Activated naive CD8-positive, alpha-beta T cell treated with anti-CD3 and anti-CD28 coated beads for 36 hours (primary cell): ENCODE data around the gene GRM5. TPM values are rescaled to one million over a fixed set of nuclear protein-coding genes. Genes with fewer than 3 reads are reported as not detected.
"Not testable (repeated sequence)": the region's sequence is repeated elsewhere in the genome, so short reads cannot be mapped to it uniquely, and the experiment has no call there.

Source experiments
- DNase-seq: peaks from one replicate; pipeline ENCODE4 v3.0.0; 2021
- H3K27ac Mint-ChIP-seq: one replicate; pipeline ENCODE4 v1.8.0; 2022; ENCODE audit warnings: mild to moderate bottlenecking, moderate library complexity, mixed read lengths
- H3K27me3 Mint-ChIP-seq: one replicate; pipeline ENCODE4 v1.8.0; 2022; ENCODE audit warnings: mild to moderate bottlenecking, mixed read lengths
- H3K36me3 Mint-ChIP-seq: one replicate; pipeline ENCODE4 v1.8.0; 2021; ENCODE audit warnings: mild to moderate bottlenecking, mixed read lengths
- H3K4me1 Mint-ChIP-seq: one replicate; pipeline ENCODE4 v1.8.0; 2021; ENCODE audit warnings: mixed read lengths
- H3K4me3 Mint-ChIP-seq: one replicate; pipeline ENCODE4 v1.8.0; 2022; ENCODE audit warnings: mild to moderate bottlenecking, moderate library complexity, mixed read lengths
- H3K9me3 Mint-ChIP-seq: one replicate; pipeline ENCODE4 v1.8.0; 2022; ENCODE audit warnings: mixed read lengths
- total RNA-seq, 2 experiments: library from RNA; stranded (reverse); gene quantifications; one replicate each; pipeline ENCODE4 v1.2.3, GENCODE V29; 2021

Gene GRM5
- total RNA-seq, 2 experiments from 2014 or later: not detected

DNA sequence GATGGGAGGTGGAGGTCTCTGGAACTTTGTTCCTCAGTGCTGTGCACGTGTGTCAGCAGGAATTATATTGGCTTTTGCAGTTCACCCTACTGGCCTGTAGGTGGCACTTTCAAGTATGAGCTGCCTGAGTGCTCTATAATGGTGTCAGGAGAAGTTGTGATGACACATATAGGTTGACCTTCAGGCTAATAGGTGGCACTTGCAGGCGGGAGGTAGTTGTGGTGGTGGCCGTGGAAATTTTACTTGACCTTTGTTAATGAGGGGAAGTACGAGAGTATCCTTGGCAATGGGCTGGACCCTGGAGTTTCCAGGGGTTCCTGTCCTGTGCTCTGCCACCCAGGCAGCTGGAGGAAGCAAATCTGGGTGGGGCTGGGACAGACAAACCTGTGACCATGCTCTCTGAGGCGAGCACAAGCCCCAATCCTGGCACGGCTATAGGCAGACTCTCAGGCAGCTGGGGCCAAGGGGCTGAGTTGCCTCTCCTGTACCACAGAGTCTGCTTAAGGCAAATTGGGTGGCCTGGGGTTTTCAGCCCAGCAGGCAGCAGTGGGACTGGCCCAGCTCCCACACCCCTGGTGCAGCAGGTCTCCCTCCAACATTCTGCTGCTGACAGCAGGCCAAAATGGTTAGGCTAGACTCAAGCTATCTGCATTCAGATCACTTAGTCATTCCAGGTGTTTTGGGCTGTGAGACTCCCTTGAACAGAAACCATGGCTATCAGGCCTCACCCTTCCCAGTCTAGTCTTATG lies 580.7 kb downstream of the GRM5 start:
- H3K27me3 Mint-ChIP-seq: no peaks in the 10 kb centered on the region
- H3K4me1 Mint-ChIP-seq: peaks cover 7% of the 10 kb centered on the region
- peak overlapping the region; percentile 31 for H3K27ac Mint-ChIP-seq
- peak; percentile 45 for DNase-seq
- no peak overlapping the region for H3K4me3 Mint-ChIP-seq
- no peaks in the 10 kb centered on the region for H3K36me3 Mint-ChIP-seq
- H3K9me3 Mint-ChIP-seq: no peaks in the 10 kb centered on the region

DNA sequence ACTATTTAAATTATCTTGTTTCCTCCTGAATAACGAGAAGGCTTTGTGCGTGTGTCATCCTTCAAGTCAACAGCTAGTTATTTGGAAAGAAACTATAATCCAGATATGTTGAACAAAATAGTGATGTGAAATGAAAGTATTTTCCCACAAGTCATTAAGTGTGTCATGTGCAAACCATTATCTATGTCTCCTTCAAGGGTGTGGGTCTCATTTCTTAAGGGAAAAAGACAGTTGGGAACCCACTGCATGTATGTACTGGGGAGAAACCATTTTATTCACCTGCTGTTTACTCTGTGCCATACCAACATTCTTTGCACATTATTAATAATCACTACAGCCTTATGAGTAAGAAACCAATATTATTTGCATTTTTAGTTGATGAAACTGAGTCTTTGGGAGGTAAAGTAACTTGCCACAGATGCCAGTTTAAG lies 582.9 kb downstream of the GRM5 start:
- H3K27ac Mint-ChIP-seq: no peak overlapping the region
- no peak for DNase-seq
- H3K9me3 Mint-ChIP-seq: no peaks in the 10 kb centered on the region
- H3K27me3 Mint-ChIP-seq: no peaks in the 10 kb centered on the region
- H3K4me3 Mint-ChIP-seq: no peak overlapping the region
- H3K4me1 Mint-ChIP-seq: peaks cover 6% of the 10 kb centered on the region
- H3K36me3 Mint-ChIP-seq: no peaks in the 10 kb centered on the region

DNA sequence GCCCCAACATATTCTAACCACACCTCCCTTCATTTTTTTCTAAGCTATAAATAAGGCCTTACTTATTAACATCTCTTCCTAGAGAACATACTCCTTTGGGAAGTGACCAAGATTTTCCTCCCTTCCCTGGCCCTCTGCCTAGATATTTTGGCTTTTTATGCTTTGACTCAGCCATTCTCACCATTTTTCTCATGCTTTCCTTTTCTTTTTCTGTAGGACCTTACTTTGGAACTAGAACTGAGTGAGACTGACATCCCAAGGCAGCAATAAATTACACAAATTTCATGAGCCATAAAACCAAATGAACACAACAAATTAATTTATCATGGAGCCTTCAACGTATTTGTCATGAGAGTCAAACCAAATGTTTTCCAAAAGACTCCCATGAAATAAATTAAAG lies 585.6 kb downstream of the GRM5 start:
- H3K4me3 Mint-ChIP-seq: no peak overlapping the region
- H3K36me3 Mint-ChIP-seq: no peaks in the 10 kb centered on the region
- no peak overlapping the region for H3K27ac Mint-ChIP-seq
- no peaks in the 10 kb centered on the region for H3K9me3 Mint-ChIP-seq
- H3K27me3 Mint-ChIP-seq: no peaks in the 10 kb centered on the region
- DNase-seq: no peak
- peaks cover 6% of the 10 kb centered on the region for H3K4me1 Mint-ChIP-seq

- Mint-ChIP-seq H3K36me3 (no peaks in the 10 kb centered on the region), H3K4me3 (no peak overlapping the region), H3K27me3 (no peaks in the 10 kb centered on the region), H3K9me3 (no peaks in the 10 kb centered on the region), H3K4me1 (no peaks in the 10 kb centered on the region), H3K27ac (no peak overlapping the region)
- no peak for DNase-seq
Observed at GRCh38 chr11:88478136-88478815, 587.5 kb downstream of the GRM5 start.

DNA sequence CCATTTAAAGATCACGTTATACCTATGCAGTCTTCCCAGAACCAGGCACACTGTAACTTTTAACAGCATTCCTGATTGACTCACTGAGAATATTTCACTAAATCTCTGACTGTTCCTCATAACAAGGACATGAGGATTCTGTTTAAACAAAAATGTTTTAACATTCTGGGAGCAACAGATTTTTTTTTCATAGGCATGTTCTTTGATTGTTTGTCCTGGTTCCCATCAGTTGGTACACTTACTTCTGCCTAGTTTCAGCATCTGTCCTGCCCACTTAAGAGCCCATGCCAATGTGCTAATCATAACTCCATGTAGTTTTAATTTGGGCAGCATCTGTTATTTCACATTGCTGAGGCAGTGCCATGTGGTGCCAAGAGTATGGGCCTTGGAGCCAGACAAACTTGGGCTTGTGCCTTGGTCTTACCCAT lies 589.8 kb downstream of the GRM5 start:
- Mint-ChIP-seq H3K9me3 (no peaks in the 10 kb centered on the region), H3K27ac (no peak overlapping the region), H3K36me3 (no peaks in the 10 kb centered on the region), H3K4me1 (no peaks in the 10 kb centered on the region), H3K4me3 (no peak overlapping the region), H3K27me3 (no peaks in the 10 kb centered on the region)
- no peak for DNase-seq

DNA sequence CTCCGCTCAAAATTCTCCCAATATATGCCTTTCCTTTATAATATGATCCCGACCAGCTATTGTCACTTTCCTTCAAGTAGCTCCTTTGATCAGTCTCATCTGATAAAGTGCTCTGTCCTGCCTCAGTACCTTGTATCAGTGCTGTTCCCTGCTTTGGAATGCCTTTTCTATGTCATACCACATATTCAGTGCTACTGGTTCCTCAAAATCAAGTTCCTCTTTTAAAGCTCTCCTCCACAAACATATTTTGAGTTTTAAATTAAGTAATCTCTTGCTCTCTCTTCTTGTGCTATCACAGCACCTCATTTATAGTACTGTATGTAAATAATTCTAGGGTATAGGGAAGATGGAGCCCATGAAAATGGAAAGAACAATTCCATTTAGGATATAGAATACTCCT lies 591.1 kb downstream of the GRM5 start:
- no peaks in the 10 kb centered on the region for H3K36me3 Mint-ChIP-seq
- no peaks in the 10 kb centered on the region for H3K4me1 Mint-ChIP-seq
- H3K27ac Mint-ChIP-seq: no peak overlapping the region
- no peaks in the 10 kb centered on the region for H3K9me3 Mint-ChIP-seq
- no peaks in the 10 kb centered on the region for H3K27me3 Mint-ChIP-seq
- no peak for DNase-seq
- no peak overlapping the region for H3K4me3 Mint-ChIP-seq

GRCh38 chr11:88469561-88470225 lies 596.1 kb downstream of the GRM5 start:
- H3K4me3 Mint-ChIP-seq: no peak overlapping the region
- DNase-seq: no peak

DNA sequence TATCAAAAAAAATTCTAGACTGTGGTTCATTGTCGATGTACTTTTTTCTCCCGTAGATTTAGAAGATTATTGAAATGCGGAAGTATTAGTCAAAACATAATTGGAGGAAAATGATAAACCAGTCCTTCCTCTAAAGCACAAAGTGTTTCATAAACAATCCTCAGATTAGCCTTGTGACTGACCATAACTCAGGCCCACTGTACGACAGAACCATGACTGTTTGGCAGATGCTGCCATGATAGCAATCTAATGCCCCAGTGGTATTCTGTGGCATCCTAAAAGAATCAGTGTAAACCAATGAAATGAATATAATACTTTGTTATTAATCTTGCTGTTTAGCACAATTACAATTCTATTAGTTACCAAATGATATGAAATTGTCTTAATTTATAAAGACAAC lies 601.3 kb downstream of the GRM5 start:
- peaks cover 6% of the 10 kb centered on the region for H3K9me3 Mint-ChIP-seq
- DNase-seq: no peak
- H3K4me3 Mint-ChIP-seq: no peak overlapping the region
- no peak overlapping the region for H3K27ac Mint-ChIP-seq
- no peaks in the 10 kb centered on the region for H3K27me3 Mint-ChIP-seq
- no peaks in the 10 kb centered on the region for H3K4me1 Mint-ChIP-seq
- no peaks in the 10 kb centered on the region for H3K36me3 Mint-ChIP-seq

More at GRCh38 chr11:88469561-88470225, 596.1 kb downstream of the GRM5 start:
- Mint-ChIP-seq H3K27ac (no peak overlapping the region), H3K9me3 (no peaks in the 10 kb centered on the region), H3K36me3 (no peaks in the 10 kb centered on the region), H3K4me1 (no peaks in the 10 kb centered on the region), H3K27me3 (no peaks in the 10 kb centered on the region)

DNA sequence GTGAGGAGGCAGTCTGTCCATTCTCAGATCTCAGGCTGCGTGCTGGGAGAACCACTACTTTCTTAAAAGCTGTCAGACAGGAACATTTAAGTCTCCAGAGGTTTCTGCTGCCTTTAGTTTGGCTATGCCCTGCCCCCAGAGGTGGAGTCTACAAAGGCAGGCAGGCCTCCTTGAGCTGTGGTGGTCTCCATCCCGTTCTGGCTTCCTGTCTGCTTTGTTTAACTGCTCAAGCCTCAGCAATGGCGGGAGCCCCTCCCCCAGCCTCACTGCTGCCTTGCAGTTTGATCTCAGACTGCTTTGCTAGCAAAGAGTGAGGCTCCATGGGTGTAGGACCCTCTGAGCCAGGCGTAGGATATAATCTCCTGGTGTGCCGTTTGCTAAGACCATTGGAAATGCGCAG lies 602.5 kb downstream of the GRM5 start:
- H3K36me3 Mint-ChIP-seq, H3K4me3 Mint-ChIP-seq, H3K9me3 Mint-ChIP-seq, H3K27me3 Mint-ChIP-seq, DNase-seq, H3K27ac Mint-ChIP-seq, H3K4me1 Mint-ChIP-seq: not testable (repeated sequence)

DNA sequence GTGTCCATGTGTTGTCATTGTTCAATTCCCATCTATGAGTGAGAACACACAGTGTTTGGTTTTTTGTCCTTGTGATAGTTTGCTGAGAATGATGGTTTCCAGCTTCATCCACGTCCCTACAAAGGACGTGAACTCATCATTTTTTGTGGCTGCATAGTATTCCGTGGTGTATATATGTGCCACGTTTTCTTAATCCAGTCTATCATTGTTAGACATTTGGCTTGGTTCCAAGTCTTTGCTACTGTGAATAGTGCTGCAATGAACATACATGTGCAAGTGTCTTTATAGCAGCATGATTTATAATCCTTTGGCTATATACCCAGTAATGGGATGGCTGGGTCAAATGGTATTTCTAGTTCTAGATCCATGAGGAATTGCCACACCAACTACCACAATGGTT lies 607.7 kb downstream of the GRM5 start:
- not testable (repeated sequence) for H3K9me3 Mint-ChIP-seq, H3K4me1 Mint-ChIP-seq, H3K27ac Mint-ChIP-seq, H3K27me3 Mint-ChIP-seq, H3K4me3 Mint-ChIP-seq, DNase-seq, H3K36me3 Mint-ChIP-seq

- peaks cover 2% of the 10 kb centered on the region for H3K4me1 Mint-ChIP-seq
- DNase-seq: no peak
- H3K27me3 Mint-ChIP-seq: no peaks in the 10 kb centered on the region
- peaks cover 2% of the 10 kb centered on the region for H3K9me3 Mint-ChIP-seq
- H3K36me3 Mint-ChIP-seq: no peaks in the 10 kb centered on the region
- no peak overlapping the region for H3K4me3 Mint-ChIP-seq
- H3K27ac Mint-ChIP-seq: no peak overlapping the region
Observed at GRCh38 chr11:88455974-88456373, 609.8 kb downstream of the GRM5 start.

GRCh38 chr11:88454881-88455280 lies 610.9 kb downstream of the GRM5 start:
- H3K9me3 Mint-ChIP-seq: peaks cover 4% of the 10 kb centered on the region

More at GRCh38 chr11:88454881-88455280, 610.9 kb downstream of the GRM5 start:
- H3K36me3 Mint-ChIP-seq: no peaks in the 10 kb centered on the region
- H3K27ac Mint-ChIP-seq: no peak overlapping the region
- H3K4me1 Mint-ChIP-seq: peaks cover 2% of the 10 kb centered on the region
- no peak overlapping the region for H3K4me3 Mint-ChIP-seq
- H3K27me3 Mint-ChIP-seq: no peaks in the 10 kb centered on the region
- no peak for DNase-seq

Other genes starting within 250 kb of the GRM5 start
- gene TYR, start 111.9 kb upstream of the GRM5 start, total RNA-seq: not detected